GM04503 (cell line): ENCODE results near the gene ANO9.
"Not testable (repeated sequence)": the region's sequence is repeated elsewhere in the genome, so short reads cannot be mapped to it uniquely, and the experiment has no call there.

Experiments
- DNase-seq: peaks from one replicate; pipeline ENCODE4 v3.0.0-alpha.2; 2012; ENCODE audit warnings: low read depth

The ANO9 gene

DNA sequence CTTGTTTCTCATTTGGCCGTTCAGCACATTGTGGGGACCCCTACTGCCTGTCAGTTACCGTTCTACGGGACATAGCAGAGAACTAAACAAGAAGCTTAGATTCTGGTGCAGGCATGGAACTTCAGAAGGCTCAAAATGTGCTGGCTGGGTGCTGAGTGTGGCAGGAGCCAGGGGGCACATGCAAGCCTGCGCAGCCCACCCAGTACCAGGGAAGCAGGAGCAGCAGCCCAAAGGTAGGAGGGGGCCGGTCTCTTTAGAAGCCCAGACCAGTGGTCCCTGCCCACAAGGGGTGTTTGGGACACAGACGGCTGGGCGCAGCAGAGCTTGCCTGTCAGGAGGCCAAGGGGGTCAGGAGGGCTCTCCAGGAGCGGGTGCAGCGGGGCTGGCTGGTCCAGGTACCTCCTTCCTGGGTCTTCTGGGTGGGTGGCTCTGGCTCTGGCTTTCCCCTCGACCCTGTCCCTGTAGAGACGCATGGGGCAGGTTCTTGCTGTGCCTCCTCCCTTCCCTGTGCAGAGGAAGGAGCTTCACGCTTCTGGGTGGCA lies 10.5 kb upstream of the ANO9 start:
- DNase-seq = no peak

DNA sequence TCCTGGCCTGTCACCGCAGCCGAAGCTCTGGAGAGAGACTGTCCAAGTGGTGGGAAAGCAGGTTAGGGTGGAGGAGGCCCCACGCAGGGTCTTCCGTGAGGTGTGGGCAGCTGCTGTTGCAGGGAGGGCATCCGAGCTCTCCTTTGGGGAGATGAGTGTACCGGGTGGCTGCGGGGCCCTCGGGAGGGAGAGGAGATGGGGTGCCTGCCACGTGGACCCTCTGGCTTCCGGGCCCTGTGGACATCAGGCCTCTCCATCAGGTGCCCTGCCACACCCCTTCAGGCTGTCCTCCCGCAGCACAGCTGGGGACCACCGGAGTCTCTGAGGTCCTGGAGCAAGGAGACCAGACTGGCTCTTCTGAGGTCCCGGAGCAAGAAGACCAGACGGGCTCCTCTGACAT lies 9.9 kb upstream of the ANO9 start:
- DNase-seq = no peak

DNA sequence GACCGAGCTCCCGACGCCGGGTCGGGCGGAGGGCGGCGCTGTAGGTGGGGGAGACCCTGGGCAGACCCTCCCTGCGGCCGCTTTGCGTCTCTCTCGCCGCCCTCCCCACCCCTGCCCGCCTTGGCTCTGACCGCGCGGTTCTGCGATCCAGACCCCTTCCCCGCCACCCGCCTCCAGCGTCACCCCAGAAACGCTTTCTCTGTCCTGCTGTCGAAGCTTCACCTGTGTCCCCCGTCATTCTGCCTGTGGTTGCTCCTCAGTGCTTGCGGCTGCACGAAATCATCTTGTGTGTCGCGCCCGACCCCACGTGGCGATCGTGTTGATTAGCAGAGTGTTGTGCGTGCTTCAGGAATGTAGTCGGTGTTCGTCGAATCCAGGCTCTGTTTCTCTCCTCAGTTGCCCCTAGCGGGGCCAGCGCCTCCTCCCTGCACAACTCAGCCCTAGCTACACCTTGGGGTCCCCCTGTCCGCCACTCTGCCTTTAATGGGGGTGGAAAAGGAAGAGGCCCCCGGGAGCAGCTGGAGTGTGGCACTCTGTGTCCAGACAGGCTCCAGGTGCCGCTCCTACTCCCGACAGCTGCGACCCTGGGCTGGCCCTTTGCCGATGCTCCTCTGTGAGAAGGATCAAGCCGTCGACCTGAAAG lies 9.1 kb upstream of the ANO9 start:
- no peak for DNase-seq

DNA sequence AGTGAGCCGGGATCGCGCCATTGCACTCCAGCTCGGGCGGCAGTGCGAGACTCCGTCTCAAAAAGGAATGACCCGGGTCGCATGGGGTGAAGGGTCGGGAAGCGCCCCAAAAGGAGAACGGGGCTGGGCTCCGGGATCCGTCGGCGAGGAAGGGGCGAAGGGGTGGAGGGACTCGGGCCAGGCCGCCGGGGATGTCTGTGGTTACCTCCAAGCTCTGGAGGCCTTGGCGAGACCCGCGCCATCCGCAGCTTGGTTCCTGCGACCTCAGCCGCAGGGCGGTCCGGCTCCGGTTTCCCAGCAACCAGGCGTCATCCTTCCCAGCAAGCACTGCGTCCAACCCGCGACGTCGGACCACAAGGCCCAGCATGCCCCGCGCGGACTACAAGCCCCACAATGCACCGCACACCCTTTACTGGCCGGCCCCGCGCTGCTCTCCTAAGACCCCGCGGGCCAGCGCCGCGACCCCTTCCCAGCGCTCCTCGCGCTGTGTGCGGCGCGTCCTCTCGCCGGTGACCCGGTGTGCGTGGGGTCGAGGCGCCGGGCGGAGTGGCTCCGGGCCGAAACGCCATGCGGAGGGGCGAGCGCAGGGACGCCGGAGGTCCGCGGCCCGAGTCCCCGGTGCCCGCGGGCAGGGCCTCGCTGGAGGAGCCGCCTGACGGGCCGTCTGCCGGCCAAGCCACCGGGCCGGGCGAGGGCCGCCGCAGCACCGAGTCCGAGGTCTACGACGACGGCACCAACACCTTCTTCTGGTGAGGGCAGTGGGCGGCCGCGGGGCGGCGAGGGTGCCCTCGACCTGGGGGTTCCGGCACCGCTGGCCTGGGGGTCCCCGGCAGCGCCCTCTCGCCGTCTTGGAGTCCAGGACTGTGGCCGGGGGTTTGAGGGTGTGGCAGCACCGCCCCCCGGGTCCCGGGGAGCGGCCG lies 8.3 kb upstream of the ANO9 start, which contains the start of gene PTDSS2:
PTDSS2 (plus strand) TSS at position 391 of the 920 bp plus-strand sequence; CDS start at position 568, 177 bp downstream.
- peak; percentile 60 for DNase-seq

DNA sequence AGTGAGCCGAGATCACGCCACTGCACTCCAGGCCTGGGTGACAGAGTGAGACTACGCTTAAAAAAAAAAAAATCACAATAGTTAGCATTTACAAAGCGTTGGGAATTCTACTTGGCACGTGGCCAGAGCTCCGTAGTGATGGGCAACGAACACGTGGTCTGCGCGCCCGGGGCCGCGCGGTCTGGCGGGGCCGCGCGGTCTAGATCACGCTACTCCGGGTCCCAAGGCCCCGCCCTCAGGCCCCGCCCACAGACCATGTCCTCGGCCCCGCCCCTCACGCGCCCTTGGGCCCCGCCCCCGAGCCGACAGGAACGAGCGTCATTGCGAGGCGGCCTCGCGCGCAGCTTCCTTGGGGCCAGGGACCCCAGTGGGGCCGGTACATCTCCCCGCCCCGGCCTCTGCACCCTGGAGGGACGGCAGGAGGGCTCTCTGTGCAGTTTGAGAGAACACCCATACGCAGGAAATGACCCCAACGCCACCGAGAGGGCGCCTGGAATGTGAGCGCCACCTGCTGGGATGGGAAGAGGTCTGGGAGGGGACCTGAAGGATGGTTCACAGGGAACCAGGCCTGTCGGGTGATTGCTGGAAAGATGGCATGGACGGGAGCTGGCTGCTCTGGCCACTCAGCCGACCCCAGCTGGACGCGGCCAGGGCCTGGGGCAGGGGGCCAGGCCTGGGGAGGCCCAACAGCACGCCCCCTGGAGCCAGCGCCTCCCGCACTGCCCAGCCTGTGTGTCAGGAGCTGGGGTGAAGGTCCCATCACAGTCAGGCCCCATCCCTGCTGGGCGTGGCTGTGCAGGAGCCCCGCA lies 6.3 kb upstream of the ANO9 start:
- DNase-seq = peak; percentile 40

DNA sequence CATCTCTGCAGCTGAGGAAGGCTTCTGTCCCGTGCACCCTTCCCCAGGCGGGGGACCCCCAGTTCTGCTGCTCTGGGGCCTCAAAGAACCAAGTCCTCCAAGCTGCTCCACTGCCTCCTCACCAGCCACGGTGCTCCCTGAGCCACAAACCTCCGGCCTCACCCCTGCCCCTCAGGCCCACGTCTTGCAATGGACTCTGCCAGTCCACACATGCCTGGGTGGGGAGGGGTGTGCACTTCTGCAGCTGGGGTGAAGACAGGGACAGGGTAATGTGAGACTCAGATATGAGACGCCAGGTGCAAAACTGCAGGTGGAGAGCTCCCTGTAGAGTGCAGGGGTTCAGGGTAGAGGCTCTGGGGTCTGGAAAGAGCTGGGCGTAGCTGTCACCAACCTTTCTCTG lies 5.1 kb upstream of the ANO9 start:
- no peak for DNase-seq

DNA sequence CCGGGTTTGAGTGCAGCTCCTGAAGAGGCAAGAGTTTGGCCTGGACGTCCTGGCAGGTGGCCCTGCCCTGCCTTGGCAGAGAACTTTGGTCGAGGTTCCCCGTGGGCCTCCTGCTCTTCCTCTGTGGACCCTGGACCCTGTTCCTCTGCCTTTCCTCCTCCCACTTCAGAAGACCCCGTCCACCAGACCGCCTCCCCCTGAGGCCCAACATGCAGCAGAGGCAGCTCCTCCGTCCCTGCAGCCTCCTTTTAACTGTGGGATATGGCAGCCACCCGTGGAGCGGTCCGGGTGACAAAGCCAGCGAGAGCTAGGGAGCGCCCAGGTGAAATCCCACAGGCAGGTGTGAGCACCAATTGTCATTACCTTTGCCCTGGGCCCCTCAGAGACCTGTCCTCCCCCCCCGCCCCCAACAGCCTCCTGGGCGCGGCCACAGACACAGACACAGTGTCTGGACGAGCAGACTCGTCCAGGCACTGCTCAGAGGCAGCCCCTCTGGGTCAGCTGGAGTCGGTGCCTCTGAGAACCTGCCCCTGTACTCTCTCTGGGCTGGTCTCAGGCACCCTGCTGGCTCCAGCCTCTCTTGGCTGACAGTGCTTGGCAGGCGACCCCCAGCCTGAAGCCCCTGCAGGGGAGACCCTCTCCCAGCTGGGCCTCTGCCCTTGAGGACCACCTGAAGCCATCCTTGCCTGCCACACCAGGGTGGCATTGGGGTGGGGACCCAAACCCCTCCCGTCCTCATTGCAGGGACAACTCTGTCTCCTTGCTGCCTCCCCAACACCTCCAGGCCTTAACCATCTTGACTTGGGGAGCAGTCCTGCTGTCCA lies 4.2 kb upstream of the ANO9 start:
- DNase-seq = no peak

DNA sequence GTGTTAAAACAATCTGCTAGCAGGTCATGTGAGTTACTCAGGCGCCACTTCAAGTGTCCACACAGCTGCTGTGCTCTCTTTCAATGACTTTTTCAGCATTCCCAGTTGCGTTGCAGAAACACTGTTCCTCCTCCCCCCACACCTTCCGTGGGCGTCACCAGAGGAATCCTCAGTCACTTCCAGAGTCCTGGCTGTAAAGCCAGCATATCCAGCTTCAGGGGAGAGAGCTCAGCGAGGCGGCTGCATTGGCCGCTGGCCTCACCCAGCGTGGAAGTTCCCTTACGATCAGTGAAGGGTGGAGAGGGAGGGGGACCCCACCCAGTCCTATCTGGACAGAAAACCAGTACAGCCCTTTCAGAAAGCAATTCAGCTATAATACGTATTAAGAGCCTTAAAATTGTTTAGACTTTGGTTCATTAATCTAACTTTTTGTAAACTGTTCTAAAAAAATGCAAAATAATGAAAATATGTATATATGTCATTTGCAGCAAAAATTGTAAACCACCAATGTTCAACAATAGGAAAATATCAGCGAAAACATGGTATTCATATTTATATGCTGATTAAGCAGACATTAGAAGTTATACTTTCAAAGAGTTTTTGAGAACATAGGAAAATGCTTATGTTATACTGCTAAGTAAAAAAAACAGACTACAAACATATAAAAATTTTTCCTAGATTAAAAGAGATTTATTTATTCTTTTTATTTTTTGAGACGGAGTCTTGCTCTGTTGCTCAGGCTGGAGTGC lies 2.8 kb upstream of the ANO9 start:
- no peak for DNase-seq

DNA sequence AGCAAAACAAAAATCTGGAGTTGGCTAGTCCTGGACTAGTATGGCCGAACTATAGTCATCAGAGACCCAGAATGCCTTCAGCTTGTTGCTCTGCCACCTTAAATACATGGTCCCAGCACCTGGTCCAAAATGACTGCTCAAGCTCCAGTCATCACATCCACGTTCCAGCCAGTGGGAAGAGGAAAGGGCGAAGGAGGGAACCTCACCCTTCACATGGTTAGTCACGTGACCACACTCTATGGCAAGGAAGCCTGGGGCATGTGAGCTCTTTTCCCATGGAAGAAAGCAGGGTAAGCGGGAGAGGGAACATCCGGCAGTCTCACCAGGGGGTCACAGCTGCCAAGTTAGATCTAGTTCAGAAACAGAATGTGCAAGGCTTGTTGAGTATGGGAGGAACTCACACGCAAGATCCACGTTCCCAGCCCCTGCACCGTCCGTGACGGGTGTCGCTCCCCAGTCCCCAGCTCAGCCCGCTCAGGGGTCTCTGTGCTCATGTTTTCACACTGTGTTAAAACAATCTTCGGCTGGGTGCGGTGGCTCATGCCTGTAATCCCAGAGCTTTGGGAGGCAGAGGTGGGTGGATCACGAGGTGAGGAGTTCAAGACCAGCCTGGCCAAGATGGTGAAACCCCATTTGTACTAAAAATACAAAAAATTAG lies 1.9 kb upstream of the ANO9 start:
- no peak for DNase-seq

DNA sequence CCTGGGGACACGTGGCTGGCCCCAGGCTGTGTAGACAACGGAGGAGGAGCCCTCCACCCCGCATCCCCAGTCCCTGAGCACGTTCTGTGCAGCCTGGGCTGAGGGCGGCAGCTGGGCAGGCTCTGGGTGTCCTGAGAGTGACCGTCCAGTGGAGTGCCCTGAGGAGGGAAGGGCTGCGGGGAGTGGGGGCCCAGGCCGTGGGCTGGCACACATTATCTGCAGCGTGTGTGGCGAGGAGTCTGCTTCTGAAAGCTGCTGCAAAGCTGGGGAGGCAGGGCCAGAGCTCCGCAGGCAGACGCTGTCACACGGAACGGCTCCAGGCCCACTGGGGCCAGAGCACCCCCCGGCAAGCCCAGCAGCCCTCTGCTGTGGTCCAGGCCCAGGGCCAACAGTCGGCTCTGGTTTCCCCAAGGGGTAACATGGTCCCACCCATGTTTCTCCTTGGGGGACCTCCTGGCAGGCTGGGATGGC lies 835 bp upstream of the ANO9 start:
- no peak for DNase-seq

DNA sequence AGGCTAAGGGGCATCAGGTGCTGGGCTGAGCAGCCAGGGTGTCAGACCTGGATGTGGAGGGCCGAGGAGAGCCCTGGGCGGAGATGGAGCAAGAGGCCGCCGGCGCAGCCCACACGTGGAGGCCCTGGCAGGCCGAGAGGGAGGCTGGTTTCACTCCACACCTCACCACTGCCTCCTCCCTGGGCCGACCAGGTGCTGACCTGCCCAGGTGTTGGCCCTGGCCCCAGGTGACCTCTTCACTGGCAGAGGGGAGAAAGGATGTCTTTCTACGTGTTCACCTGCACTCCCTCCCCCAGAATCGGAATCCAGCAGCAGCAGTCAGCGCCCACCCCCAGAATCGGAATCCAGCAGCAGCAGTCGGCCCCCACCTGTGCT lies 781 bp downstream of the ANO9 start:
- DNase-seq = no peak

DNA sequence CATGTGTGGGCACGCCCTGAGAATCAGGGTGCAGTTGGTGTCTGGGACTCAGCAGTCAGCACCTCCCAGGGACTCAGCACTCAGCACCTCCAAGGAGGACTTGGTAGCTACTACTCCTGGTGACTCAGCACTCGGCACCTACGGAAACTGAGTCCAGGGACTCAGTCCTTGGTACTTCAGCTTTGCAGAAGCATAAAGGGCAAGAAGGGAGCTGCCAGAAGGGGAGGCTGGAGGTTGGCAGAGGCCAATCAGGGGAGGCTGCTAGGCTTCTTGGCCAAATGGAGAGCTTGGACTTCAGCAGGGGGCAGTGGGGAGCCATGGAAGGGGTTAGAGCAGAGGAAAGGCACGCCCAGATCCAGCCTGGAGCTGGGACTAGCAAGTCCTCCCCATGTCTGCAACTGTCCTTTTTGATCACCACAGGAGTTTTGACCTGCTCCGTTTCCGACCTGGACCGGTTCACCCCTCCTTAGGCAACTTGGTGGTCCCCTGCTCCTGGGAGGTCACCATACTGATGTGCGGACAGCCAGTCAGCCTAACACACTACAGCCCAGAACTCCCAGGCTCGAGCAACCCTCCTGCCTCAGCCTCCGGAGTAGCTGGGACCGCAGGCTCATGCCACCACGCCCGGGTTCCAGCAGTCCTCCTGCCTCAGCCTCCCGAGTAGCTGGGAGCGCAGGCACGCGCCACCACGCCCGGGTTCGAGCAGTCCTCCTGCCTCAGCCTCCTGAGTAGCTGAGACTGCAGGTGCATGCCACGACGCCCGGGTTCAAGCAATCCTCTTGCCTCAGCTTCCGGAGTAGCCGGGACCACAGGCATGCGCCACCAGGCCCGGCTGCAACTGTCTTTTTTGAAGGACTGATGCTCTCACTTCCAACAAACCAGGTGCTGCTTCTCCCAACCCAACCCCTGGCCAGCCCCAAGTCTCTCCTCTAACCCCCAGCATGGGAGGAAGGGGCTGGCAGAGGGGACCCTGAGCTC lies 1.5 kb downstream of the ANO9 start:
- no peak for DNase-seq

DNA sequence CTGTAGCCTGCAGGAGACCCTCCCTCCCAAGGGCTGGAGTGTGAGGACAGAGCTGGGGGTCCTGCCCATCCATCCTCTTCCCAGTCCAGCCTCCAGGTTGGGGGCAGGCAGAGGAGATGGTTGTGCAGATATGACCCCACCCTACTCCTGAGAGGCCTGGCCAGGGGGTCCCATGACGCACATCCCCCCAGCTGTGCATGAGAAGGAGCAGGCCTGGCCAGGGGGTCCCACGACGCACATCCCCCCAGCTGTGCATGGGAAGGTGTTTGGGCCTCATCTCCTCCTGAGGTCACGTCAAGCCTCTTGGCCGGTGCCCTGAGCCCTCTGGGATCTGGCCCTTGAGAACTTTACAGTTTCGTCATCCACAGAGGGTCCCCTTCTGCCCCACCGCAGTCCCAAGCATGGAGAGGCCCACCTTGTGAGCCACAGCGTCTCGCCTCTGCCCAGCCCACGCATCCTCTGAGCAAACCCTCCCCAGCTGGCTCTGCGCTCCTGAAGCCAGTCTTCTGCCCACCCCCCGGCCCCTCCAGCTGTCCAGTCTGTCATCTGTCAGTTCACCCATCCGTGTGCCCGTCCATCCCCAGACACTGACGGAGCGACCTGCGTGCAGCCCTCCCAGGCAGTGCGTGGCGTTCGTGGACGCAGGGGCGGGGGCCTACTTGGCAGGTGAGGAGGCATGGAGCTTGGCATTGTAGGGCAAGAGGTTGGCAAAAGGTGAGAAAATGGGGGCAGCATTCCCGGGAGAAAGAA lies 2.3 kb downstream of the ANO9 start:
- DNase-seq = no peak

DNA sequence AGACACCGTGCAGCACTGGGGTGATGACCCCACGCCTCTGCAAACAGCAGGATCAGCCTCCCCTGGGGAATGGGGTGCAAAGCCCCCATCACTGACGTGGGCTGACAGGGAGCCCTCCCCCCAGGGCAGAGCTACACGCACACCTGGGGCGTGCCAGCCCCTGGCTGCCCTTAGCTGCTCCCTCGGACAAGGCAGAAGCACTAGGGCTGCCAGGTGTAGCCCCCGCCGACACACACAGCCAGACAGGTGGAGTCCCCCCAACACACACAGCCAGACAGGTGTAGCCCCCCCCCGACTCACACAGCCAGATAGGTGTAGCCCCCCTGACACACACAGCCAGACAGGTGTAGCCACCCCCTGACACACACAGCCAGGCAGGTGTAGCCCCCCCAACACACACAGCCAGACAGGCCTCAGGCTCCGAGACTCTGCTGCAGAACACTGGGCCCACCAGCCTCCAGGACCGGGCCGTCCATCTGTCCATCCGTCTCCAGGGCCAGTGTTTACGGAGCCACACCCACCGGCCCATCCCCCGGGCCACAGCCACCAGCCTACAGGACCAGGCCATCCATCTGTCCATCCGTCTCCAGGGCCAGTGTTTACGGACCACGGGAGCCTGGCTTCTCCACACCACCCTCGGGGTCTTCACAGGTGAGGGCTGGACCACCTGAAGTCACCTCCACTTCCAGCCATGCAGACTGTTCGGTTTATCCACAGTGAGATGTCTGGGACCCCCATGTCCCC lies 3.5 kb downstream of the ANO9 start:
- DNase-seq = no peak

DNA sequence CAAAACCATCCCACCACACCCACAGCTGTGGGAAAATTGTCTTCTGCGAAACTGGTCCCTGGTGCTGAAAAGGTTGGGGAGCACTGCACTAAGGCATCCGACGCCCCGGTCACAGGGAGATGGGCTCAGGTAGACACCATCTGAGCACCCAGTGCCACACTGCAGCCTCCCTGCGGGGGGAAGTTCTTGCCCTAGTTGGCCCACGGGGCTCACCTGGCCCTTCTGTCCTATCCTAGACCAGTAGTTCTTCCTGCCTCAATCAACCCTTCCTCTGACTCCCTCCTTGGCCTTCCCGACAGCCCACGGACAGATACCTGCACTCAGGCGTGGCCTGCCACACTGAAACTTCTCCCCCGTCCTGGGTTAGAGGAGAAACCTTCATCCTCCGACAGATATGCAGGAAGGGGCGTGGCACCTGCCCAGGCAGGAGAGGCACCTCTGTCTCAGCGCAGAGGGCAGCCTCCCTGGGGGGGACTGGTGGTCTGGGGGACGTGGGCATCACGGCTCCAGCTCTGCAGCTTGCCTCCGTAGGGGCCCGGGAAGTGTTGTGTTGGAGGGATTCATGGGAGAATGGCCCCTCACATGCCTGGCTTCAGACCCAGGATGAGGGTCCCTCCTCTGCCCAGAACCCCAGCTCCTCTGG lies 4.5 kb downstream of the ANO9 start:
- no peak for DNase-seq

DNA sequence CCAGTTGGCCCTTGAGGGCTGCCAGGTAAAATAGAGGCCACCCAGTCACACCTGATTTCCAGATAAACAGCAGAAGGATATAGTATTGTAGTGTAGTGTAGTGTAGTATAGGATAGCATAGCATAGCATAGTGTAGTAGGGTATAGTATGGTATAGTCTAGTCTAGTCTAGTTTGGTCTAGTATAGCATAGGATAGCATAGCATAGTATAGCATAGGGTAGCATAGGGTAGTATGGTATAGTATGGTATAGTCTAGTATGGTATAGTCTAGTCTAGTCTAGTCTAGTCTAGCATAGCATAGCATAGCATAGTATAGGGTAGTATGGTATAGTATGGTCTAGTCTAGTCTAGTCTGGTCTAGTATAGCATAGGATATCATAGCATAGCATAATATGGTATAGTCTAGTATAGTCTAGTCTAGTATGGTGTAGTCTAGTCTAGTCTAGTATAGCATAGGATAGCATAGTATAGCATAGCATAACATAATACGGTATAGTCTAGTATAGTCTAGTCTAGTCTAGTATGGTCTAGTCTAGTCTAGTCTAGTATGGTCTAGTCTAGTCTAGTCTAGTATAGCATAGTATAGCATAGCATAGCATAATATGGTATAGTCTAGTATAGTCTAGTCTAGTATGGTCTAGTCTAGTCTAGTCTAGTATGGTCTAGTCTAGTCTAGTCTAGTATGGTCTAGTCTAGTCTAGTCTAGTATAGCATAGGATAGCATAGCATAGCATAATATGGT lies 6.6 kb downstream of the ANO9 start:
- DNase-seq = not testable (repeated sequence)
